K562 (cell line): ENCODE results near the gene CCDC167. TPM values are rescaled to one million over a fixed set of nuclear protein-coding genes. Genes with fewer than 3 reads are reported as not detected.

Experiments
- ATAC-seq: fragments of 200-7000 bp; cut with Tn5 transposase; 3 replicates; pipeline ENCODE4 v1.9.1; 2020; ENCODE audit warnings: moderate library complexity
- BruUV-seq: library from RNA; stranded (reverse); fragments of 400-500 nt; replicated peaks from 2 replicates; lab custom pipeline; 2021; lab: Mats Ljungman, UMichigan
- CTCF ChIA-PET: fragments of 300-600 bp; formaldehyde crosslinking; extraction: SDS; loops from one replicate; lab custom pipeline; 2021; ENCODE audit warnings: low intra/inter-chr PET ratio; lab: Yijun Ruan, JAX
- POLR2A ChIA-PET: fragments of 300-600, 350-650 bp; sonication (Branson Sonifier 250); formaldehyde crosslinking; extraction: SDS; loops from one replicate; lab custom pipeline; 2021; ENCODE audit warnings: antibody characterized with exemption, inconsistent platforms; lab: Yijun Ruan, JAX
- DNase-seq, 4 experiments: peaks; one replicate each; pipeline versions ENCODE4 v3.0.0 to v3.0.0-alpha.2; 2011 to 2018; ENCODE audit warnings: low spot score in 3 of 4, mixed read lengths in 3 of 4; ENCODE audit errors: extremely low read depth in 1 of 4
- FAIRE-seq: peaks from 2 replicates; lab custom pipeline; 2011; peaks lifted over from hg19 to GRCh38; lab: Jason Lieb, UNC
- H2AFZ ChIP-seq: 2 replicates; pipeline ENCODE4 v1.6.0; 2011; ENCODE audit warnings: low read depth, low read length, control low read depth, inconsistent platforms
- H3K27ac ChIP-seq: fragments of 200-600 bp; 3 replicates; pipeline ENCODE4 v1.8.0; 2011; ENCODE audit warnings: low read depth, mild to moderate bottlenecking, control low read depth, inconsistent platforms, low read length, moderate library complexity, mixed read lengths; ENCODE audit errors: extremely low read depth
- H3K27me3 ChIP-seq, 2 experiments: fragments of 300-600 bp in 1 of 2; 2 replicates in 1 of 2; 3 replicates in 1 of 2; pipeline versions ENCODE4 v1.6.0 to v1.8.0; 2011; ENCODE audit warnings: inconsistent platforms in 2 of 2, low read length in 2 of 2, mild to moderate bottlenecking in 1 of 2, mixed read lengths in 1 of 2, moderate library complexity in 1 of 2; ENCODE audit not compliant: control insufficient read depth in 2 of 2, insufficient read depth in 2 of 2
- H3K36me3 ChIP-seq: fragments of 300-600 bp; 3 replicates; pipeline ENCODE4 v1.8.0; 2011; ENCODE audit warnings: mild to moderate bottlenecking, low read length, inconsistent platforms; ENCODE audit not compliant: control insufficient read depth, insufficient read depth
- H3K4me1 ChIP-seq, 2 experiments: fragments of 200-600 bp in 1 of 2; replicated peaks in 1 of 2; 2 replicates in 1 of 2; 3 replicates in 1 of 2; pipeline versions ENCODE4 v1.5.1 to v1.8.0; 2011; ENCODE audit warnings: inconsistent platforms in 2 of 2, low read length in 2 of 2, mild to moderate bottlenecking in 1 of 2, mixed read lengths in 1 of 2, moderate library complexity in 1 of 2; ENCODE audit not compliant: control insufficient read depth in 2 of 2, insufficient read depth in 2 of 2
- H3K4me2 ChIP-seq: 2 replicates; pipeline ENCODE4 v1.6.1; 2011; ENCODE audit warnings: low read length, control low read depth, inconsistent platforms, mixed read lengths; ENCODE audit not compliant: insufficient read depth
- H3K4me3 ChIP-seq: fragments of 200-600 bp; sonication (generic), shearing (Covaris generic); 2 replicates; pipeline ENCODE4 v1.5.1; 2016; ENCODE audit warnings: control low read depth, inconsistent platforms
- H3K79me2 ChIP-seq: fragments of 200-600 bp; 3 replicates; pipeline ENCODE4 v1.8.0; 2011; ENCODE audit warnings: low read length, inconsistent platforms; ENCODE audit not compliant: control insufficient read depth, insufficient read depth
- H3K9ac ChIP-seq, 2 experiments: 2 replicates each; pipeline versions ENCODE4 v1.6.0 to v1.6.1; 2011; ENCODE audit warnings: low read depth in 2 of 2, low read length in 2 of 2, control low read depth in 1 of 2, inconsistent platforms in 1 of 2, mild to moderate bottlenecking in 1 of 2, mixed read lengths in 1 of 2; ENCODE audit not compliant: insufficient read depth in 1 of 2
- H3K9me1 ChIP-seq: one replicate; pipeline ENCODE4 v1.6.0; 2011; ENCODE audit warnings: inconsistent platforms, mild to moderate bottlenecking, low read length, moderate library complexity; ENCODE audit not compliant: control insufficient read depth, insufficient read depth
- H3K9me3 ChIP-seq: replicated peaks from 2 replicates; pipeline ENCODE4 v1.5.1; 2011; ENCODE audit warnings: low read depth, low read length, inconsistent platforms; ENCODE audit not compliant: control insufficient read depth, insufficient read depth
- H4K20me1 ChIP-seq: replicated peaks from 2 replicates; pipeline ENCODE4 v1.6.1; 2011; ENCODE audit warnings: low read length, inconsistent platforms, mixed read lengths; ENCODE audit not compliant: control insufficient read depth, insufficient read depth
- ETS2 ChIP-seq: IDR thresholded peaks from 2 replicates; pipeline ENCODE4 v1.6.1; 2016; ENCODE audit warnings: borderline replicate concordance, missing genetic modification characterization, mild to moderate bottlenecking, moderate library complexity, missing compliant biosample characterization; ENCODE audit not compliant: poor library complexity, severe bottlenecking
- MAZ ChIP-seq, 2 experiments: fragments of 450-650 bp in 1 of 2; sonication (generic) in 1 of 2; formaldehyde crosslinking; IDR thresholded peaks in 1 of 2; conservative IDR thresholded peaks in 1 of 2; 2 replicates each; pipeline versions ENCODE4 v1.4.0 to v1.5.0; 2020; ENCODE audit warnings: mild to moderate bottlenecking in 1 of 2, missing genetic modification reagents in 1 of 2
- NKRF ChIP-seq: fragments of 450-650 bp; IDR thresholded peaks from 2 replicates; pipeline ENCODE4 v1.6.1; 2016; ENCODE audit warnings: borderline replicate concordance
- SP1 ChIP-seq: sonication (generic); formaldehyde crosslinking; IDR thresholded peaks from 2 replicates; pipeline ENCODE4 v1.8.1; 2022; ENCODE audit warnings: mild to moderate bottlenecking, missing genetic modification reagents
- SUPT5H ChIP-seq: fragments of 450-650 bp; IDR thresholded peaks from 2 replicates; pipeline ENCODE4 v1.6.1; 2016
- ZKSCAN8 ChIP-seq: fragments of 200-800 bp; sonication (Bioruptor generic); IDR thresholded peaks from 2 replicates; pipeline ENCODE4 v1.6.1; 2016; ENCODE audit warnings: missing genetic modification characterization, missing compliant biosample characterization
- WGBS: fragments of 100-300 bp; shearing (Covaris generic); methylation state at CpG from one replicate; pipeline ENCODE4 v1.1.6; 2016; ENCODE audit warnings: low coverage, mixed read lengths; ENCODE audit not compliant: insufficient coverage; ENCODE audit errors: missing lambda C conversion rate; 5-methylcytosine and 5-hydroxymethylcytosine counted together
- in situ Hi-C: fragments of 300-500 bp; cut with MboI; formaldehyde crosslinking; loops from 4 replicates; pipeline ENCODE4 v1.15.0; 2018; ENCODE audit warnings: inconsistent platforms, mixed read lengths
- intact Hi-C: fragments of 100-400 bp; cut with micrococcal nuclease; formaldehyde crosslinking; loops from 2 replicates; pipeline ENCODE4 v1.14.2; 2022
- polyA plus RNA-seq, 8 experiments: library from polyadenylated mRNA; depleted of rRNA in 4 of 8; stranded (reverse) in 5 of 8; unstranded in 3 of 8; fragments of >200 nt; fragmentation: Nextera tagmentation in 2 of 8; fragmentation: Illumina TruSeq in 1 of 8; extraction: Ambion mirVana in 2 of 8; extraction: Trizol in 1 of 8; gene quantifications; 2 replicates each; pipeline versions ENCODE4 v1.2.1 to v1.2.3, GENCODE V29; 2011 to 2014; ENCODE audit warnings: inconsistent platforms in 1 of 8, missing spikeins in 1 of 8
- total RNA-seq, 7 experiments: library from RNA; depleted of rRNA in 6 of 7; stranded (reverse); fragments of >200 nt in 6 of 7; fragmentation: Illumina TruSeq in 2 of 7; extraction: Trizol in 2 of 7; gene quantifications; 2 replicates each; pipeline versions ENCODE4 v1.2.1 to v1.2.3, GENCODE V29; 2011 to 2021; ENCODE audit warnings: low replicate concordance in 1 of 7

Gene CCDC167
- total and polyA plus RNA-seq, 9 of the 15 experiments (the other 6 are each of a cell fraction or from before 2014, with no cell fraction given), result 26.0 to 114 (median 45.2) TPM

GRCh38 chr6:37507690-37508421, 8.2 kb upstream of the CCDC167 start (continued):
- no peak for TF ChIP-seq NKRF

GRCh38 chr6:37507077-37507476, 7.4 kb upstream of the CCDC167 start:
- CTCF ChIA-PET, result interaction anchor here (0.5 kb wide), 1 partner anchor 15 kb away, joined by 3 read pairs; no protein-coding TSS in a partner anchor
- 4% methylated on average over 5 of the region's 5 CpGs for WGBS
- Histone ChIP-seq H3K9me1 (no peaks in the 10 kb centered on the region), H3K4me3 (no peak overlapping the region), H3K9me3 (no peaks in the 10 kb centered on the region), H3K36me3 (no peaks in the 10 kb centered on the region)
- in situ Hi-C loops, result no loop called here
- no peak for TF ChIP-seq SP1 (CRISPR knock-in tag)
- no peak for TF ChIP-seq ETS2 (tag)
- no peak for TF ChIP-seq SUPT5H
- TF ChIP-seq ZKSCAN8 (CRISPR knock-in tag), result no peak
- no peak for TF ChIP-seq MAZ (CRISPR knock-in tag; conservative IDR thresholded peaks at IDR 0.05 in 1 of 2, IDR thresholded peaks at IDR 0.05 in 1 of 2)
- TF ChIP-seq, all 486 proteins: peak for 0
- no TSS peak for BruUV-seq
- Histone ChIP-seq H3K4me2 (no peak overlapping the region), H4K20me1 (peaks cover 5% of the 10 kb centered on the region; the same call in 1 of the 2 replicates), H3K79me2 (no peaks in the 10 kb centered on the region), H3K27me3 (peaks cover 16 to 25% of the 10 kb centered on the region in 2 experiments), H3K9ac (no peak overlapping the region), H3K4me1 (peaks cover 0 to 5% of the 10 kb centered on the region in 2 experiments; a peak in 1 of 5 replicates), H2AFZ (no peak overlapping the region), H3K27ac (no peak overlapping the region)
- FAIRE-seq (no peak), DNase-seq (no peak), ATAC-seq (no peak)
- intact Hi-C loops, result no loop called here
- POLR2A ChIA-PET, result interaction anchor here (0.9 to 1.3 kb wide), 2 partner anchors 16 to 22 kb away, joined by 3 to 5 read pairs; no protein-coding TSS in a partner anchor
